Stimulated activated naive CD4-positive, alpha-beta T cell treated with Interleukin-2 at 50 U/mL for 16 hours (primary cell): ENCODE data around the gene PSMA3.

ENCODE experiments used
- DNase-seq: peaks from one replicate; lab custom pipeline; 2025; lab: John Stamatoyannopoulos, UW

Gene PSMA3

DNA sequence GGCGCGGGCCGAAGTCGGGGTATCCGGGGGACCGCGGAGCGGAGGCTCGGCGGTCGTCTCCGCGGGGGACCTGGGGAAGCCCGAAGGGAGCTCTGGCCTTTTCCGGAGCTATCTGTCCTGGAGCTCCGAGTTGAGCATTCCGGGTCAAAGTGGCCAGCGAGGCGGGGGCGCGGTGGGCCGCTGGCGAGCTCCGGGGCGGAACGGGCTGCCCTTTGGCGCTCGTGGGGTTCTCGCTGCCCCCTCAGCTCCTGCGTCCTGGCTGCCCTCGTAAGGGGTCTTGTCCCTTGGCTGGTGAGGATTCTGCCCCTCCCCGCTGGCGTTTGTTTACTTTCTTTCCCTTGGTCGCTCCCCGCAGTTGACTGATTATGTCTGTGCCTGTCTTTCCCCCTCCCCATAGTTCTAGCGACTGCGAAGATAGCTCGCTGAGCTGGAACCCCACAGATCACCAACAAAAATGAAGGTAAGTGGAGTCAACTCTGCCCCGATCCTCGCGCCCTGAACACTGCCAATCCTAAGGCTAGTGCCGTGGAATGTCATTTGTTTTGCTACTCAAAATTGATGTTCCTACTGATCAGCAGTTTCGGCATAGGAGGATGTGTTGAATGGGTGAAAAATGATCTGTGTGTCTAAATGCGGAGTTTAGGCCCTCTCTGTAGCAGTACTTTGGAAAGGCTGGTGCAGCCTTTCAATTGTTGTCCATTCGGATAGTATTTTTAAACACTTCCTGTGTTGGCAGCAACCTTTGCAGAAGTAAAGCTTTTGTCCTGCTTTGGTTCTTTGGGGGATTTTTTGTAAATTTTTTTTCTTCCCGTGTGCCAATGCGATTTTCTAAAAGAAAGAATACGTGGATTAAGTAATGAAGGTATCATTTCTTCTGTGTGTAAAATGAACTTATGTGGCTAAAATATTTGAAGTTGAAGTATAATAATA, 55.0 kb downstream of the PSMA3 start:
- no peak for DNase-seq

DNA sequence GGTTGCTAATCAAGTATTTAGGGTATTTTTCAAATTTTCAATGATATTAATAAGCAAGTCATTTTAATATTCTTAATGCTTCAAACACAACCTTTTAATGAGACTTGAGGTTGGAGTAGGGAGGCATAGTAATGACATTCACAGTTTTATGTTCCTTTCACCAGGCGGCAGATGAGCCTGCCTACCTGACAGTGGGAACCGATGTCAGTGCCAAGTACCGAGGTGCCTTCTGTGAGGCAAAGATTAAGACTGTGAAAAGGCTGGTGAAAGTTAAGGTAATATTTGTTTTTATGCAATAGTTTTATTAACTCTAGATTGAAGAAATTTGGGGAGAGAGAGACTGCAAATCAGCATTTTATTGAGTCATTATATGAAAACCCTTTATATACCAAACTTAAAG, 56.8 kb downstream of the PSMA3 start:
- no peak for DNase-seq

DNA sequence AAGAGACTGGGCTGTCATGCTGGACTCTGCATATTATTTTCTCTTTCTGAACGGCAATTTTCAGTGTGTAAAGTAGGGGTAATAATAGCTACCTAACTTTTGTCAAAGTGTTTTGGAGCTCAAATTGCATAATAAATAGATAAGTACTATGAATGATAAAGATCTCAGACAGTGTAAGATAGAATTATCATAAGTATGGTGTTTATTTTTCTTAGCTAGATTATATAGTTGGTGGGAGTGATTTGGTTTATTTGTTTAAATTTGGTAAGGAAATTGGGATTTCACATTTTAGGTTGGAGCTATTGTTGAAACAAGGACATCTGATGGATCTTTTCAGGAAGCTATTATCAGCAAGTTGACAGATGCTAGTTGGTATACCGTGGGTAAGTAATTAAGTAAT, 61.1 kb downstream of the PSMA3 start:
- no peak for DNase-seq

DNA sequence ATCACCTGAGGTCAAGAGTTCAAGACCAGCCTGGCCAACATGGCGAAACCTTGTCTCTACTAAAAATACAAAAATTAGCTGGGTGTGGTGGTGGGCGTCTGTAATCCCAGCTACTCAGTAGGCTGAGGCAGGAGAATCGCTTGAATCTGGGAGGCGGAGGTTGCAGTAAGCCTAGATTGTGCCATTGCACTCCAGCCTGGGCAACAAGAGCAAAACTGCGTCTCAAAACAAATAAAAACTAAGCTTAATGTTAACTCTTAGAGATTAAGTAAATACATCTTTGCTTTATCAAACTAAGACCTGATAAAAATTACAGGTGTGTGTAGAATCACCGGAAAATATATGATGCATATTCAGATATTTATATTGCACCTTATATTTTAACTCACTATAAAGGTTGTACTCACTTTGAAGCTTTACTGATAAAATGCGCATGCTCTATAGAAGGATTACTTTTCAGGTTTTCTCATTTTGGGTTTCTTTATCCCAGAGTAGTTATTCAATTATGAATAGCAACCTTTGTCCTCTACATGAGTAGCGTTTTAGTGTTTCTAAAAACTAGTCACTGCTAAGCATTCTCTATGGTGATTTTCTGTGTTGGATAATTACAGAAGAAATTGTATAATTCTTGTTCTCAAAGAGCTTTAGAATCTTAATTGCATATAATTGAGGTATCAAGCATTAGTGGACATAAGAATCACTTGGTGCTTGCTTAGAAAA, 63.1 kb downstream of the PSMA3 start:
- no peak for DNase-seq

DNA sequence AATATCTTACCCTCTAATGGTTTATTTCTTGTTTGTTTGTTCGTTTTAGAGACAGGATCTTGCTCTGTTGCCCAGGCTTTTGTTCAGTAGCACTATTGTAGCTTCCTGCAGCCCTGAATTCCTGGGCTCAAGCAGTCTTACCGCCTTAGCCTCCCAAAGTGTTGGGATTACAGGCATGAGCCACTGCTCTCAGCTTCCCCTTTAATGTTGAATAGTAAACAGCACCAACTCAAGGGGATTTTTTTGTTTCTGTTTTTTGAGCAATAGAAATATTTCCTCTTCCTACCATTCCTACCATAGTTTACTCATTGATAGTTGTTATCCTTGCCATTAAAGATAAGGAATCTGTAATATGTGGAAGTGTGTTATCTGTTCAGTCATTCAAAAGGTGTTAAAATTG, 64.4 kb downstream of the PSMA3 start:
- DNase-seq, result no peak

DNA sequence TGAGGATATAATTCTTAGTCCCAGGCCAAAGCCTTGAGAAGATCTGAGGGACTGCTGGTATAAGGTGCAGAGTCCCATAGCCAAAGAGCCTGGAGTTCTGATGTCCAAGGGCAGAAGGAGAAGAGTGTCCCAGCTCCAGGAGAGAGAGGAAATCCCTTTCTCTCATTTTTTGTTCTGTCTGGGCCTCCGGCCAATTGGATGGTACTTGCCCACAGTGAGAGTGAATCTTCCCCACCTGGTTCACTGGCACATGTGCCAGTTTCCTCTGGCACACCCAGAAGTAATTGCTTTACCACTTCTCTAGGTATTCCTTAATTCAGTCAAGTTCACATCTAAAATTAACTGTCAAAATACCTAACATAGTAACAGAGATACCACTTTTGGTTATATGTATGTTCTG, 69.1 kb downstream of the PSMA3 start:
- no peak for DNase-seq

DNA sequence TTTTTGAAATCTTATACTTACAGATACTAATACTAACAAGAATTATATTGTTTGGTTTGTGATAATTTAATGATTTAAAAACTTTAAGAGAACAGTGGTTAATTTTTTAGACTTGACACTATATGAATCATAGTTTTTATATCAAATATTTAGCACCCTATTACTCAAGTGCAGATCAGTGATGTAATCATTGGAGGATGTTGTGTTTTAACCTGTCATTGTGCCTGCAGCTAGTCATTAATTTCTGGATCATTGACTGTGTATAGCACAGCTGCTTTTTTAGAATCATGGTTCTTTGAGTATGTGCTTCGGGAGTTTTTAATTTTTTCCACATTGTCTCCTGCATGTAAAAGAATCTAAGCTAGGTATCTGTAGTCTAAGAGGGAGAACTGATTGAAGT, 71.0 kb downstream of the PSMA3 start:
- no peak for DNase-seq
